Suppressor macrophage treated with lipopolysaccharide for 4 hours (primary cell): Measurements from ENCODE around the gene TM9SF1.

Experiments
- DNase-seq: peaks from one replicate; pipeline ENCODE4 v3.0.0-alpha.2; 2020

The TM9SF1 gene

GRCh38 chr14:24195186-24196070, at the start of gene TM9SF1:
Gene TM9SF1 (minus strand): TSS chr14:24195441. CDS start chr14:24195019, 422 bp downstream.
- peak; percentile 89 for DNase-seq

- DNase-seq = peak; percentile 54
Measured at GRCh38 chr14:24243336-24243836, 48.1 kb upstream of the TM9SF1 start.

DNA sequence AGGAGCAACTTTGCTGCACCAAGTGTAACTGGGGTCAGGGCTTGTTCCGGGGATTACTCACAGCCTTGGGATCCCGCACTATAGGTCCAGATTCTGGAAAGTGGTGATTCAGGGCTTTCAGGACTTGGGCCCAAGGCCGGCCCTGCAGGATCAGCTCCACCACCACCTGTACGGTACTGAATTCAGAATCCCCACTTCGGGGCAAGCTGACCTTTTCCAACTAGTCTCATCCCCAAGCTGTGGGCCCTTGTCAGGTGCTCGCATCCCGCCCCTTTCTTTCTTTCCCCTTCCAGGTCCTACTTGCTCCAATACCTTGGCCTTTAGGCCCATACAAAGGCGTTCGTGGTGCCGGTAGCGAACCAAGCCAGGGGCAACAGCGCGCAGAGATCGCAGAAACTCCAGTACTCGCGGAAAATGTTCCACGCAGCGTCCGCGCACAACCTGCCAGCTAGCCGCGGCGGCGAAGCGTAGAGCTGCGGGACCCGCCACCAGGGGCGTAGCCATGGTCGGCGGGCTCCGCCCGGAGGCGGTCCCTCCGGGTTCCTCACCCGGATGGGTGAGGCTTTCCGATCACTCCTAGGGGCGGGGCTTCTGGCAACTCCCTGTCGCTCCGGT, 46.7 kb upstream of the TM9SF1 start:
- peak; percentile 96 for DNase-seq

- DNase-seq = no peak
Measured at GRCh38 chr14:24240110-24240918, 45.1 kb upstream of the TM9SF1 start.

DNA sequence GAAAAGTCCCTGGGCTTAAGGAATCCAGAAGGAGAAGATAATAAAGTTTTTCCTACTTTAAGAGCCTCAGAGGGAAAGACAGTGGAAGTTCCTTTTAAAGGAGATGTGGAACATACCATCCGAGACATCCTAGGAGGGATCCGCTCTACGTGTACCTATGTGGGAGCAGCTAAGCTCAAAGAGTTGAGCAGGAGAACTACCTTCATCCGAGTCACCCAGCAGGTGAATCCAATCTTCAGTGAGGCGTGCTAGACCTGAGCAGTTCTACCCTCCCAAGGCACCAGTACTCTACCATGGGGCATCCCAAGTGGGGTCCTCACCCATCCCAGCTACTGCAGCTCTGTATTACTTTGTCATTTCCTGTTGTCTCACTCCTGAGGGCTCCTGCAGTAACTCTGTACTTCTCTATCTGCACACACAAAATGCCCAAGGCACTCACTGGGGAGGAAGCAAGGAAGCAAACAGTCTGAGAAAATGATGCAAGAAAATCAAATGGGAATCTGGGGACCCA, 43.3 kb upstream of the TM9SF1 start:
- no peak for DNase-seq

GRCh38 chr14:24238123-24238522, 42.9 kb upstream of the TM9SF1 start:
- DNase-seq = no peak

DNA sequence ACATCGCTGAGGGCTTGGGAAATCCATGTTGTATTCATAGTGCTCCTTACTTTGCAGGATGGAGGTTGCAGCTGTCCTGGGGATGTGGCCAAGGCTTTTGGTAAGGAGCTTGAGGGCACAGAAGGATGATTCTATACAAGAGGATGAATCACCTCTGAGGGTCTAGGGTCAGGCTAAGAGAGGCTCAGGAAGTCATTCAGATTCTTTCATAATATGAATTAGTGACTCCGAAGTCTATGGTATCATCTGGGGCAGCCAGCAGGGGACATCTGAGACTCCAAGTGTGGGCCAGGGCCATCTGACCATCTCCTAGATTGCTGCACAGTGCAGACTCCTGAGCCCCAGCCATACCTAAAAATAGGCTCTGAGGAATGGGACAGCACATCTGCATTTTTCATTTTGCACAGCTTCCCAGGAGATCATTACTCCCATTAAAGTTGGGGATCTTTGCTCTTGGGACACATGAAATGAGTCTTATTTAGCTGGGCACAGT, 42.3 kb upstream of the TM9SF1 start:
- no peak for DNase-seq

DNA sequence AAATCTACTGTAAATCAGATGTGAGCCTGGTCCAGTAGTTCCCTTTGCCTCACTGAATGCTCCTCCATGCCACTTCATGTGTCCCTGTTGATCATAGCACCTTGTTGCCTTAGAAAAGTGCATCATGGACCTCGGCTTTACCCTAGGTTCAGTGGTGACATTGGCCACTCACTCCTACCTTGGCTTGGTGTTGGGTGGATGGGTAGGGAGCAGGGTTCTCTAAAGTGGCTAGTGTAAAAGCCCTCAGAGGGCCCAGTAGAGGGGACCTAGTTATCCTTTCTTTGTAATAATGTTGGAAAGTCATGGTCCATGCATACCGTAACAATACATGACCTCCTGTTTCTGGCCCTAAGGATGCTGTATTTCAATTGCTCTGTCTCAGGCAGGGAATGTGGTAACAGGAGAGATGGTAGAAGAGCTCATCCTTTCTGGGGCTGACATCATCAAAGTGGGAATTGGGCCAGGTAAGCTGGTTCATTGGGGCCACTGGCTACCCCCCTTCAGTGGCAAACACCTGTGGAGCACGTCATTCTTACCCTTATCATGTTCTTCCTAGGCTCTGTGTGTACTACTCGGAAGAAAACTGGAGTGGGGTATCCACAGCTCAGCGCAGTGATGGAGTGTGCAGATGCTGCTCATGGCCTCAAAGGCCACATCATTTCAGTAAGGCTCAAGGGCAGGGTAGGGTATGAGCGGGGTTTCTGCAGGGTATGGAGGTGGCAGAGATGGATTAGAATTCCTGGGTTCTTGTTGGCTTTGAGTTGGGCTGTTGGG, 41.6 kb upstream of the TM9SF1 start:
- no peak for DNase-seq

- DNase-seq = no peak
Measured at GRCh38 chr14:24235804-24236688, 40.8 kb upstream of the TM9SF1 start.

GRCh38 chr14:24234095-24235005, 39.1 kb upstream of the TM9SF1 start:
- no peak for DNase-seq

DNA sequence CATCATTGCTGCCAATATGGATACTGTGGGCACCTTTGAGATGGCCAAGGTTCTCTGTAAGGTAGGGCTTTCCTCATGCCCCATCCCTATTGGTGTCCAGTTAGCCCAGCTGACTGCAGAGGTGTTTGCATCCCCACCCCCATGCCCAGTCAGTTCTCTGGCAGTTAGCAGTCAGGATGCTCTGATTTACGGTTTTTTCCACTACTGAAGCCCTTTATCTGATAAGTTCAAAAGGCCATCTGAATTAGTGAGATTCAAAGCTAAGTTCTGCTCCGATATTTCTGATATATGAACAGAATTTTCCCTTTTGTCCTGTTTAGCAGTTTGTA, 38.3 kb upstream of the TM9SF1 start:
- no peak for DNase-seq

DNA sequence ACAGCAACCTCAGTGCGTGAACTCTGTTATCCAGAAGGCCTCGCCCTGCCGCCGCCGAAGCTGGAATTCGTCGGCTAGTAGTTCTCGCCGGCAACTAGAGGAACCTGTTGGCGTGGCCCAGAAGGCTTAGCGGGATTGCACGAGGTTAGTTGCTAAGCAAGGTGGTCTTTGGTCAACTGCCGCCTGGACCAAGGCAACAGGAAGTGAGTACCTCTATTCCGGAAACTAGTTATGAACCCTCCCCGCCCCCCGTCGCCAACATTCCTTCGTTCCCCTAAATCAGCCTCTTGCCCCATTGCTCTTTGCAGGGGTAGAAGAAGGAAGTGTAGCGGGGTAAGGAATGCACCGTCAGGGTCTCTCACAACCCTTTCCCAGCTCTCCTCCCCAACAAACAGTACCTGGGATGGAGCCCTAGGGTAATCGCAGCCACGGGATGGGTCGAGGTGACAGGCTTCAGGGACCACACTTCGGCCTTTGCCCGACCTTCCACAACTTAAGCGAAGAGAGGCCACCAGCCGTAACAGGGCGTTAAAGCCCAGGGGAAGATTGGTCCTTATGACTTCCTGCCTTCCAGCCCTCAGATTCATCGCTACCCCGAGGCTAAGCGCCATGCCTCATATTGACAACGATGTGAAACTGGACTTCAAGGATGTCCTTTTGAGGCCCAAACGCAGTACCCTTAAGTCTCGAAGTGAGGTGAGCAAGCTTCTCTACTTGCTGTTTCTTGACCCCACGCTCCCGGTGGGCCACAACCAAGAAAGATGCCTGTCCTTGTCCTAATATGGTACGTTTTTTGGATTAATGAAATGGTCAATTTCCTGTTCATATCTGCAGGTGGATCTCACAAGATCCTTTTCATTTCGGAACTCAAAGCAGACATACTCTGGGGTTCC, 37.6 kb upstream of the TM9SF1 start, which contains the start of gene GMPR2:
Gene GMPR2, plus strand, starts transcription at position 285 of the 893 bp plus-strand sequence. Its CDS starts 325 bp downstream, at position 610.
- peak; percentile 32 for DNase-seq

- peak; percentile 99 for DNase-seq
Measured at GRCh38 chr14:24232121-24232644, 36.9 kb upstream of the TM9SF1 start, which contains the start of gene NEDD8. Gene NEDD8 (minus strand): TSS chr14:24232367. CDS start chr14:24232267, 100 bp downstream.

- DNase-seq = no peak
Measured at GRCh38 chr14:24231263-24232120, 36.3 kb upstream of the TM9SF1 start.

DNA sequence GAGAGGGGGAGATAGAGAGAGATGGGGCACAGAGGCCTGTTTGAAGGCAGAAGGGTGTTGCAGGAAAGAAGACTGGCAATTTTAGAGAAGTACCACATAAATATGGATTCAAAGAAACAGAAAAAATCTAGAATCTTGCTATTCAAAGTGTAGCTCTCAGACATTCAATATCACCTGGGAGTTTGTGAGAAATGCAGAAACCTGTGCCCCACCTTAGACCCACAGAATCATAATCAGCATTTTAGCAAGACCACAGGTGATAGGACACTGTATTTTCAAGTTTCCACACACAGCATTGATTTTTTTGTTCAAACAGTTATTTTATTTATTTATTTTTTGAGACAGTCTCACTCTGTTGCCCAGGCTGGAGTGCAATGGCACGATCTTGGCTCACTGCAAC, 33.7 kb upstream of the TM9SF1 start:
- DNase-seq = no peak

GRCh38 chr14:24226473-24226872, 31.2 kb upstream of the TM9SF1 start:
- no peak for DNase-seq

DNA sequence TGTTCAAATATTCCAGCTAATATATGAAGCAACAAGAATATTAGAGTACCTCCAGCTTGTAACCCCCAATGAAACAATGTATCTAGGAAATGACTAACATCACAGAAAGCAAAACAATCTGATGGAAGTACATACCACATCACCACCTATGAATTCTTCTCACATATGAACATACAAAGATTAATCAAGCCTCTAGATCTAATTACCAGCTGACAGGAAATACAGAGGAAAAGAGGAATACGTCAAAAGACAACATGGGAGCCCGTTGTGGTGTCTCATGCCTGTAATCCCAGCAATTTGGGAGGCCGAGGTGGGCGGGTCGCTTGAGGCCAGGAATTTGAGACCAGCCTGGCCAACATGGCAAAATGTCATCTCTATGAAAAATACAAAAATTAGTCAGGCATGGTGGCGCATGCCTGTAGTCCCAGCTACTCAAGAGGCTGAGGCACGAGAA, 29.4 kb upstream of the TM9SF1 start:
- no peak for DNase-seq
